Right lobe of liver (tissue), 4 donors: ENCODE data around the gene ERG28.

ENCODE experiments used
- POLR2A ChIP-seq: fragments of 450-650 bp; IDR thresholded peaks from one replicate; pipeline ENCODE4 v1.6.1; 2017; ENCODE audit warnings: antibody characterized with exemption, mild to moderate bottlenecking
- TF ChIP-seq, protein P1 (sequence below), 4 donors: fragments of 200-600 bp in 3 of 4; fragments of 450-650 bp in 1 of 4; IDR thresholded peaks; one replicate each; pipeline versions ENCODE4 v1.5.1 to v1.8.0; 2016 to 2022; ENCODE audit warnings: antibody characterized with exemption in 4 of 4, mild to moderate bottlenecking in 2 of 4
- donor health status: DM: no; HTN: no; CAD: no.
- donor health status: DM: no; HTN: no; CAD: no.
- donor health status: DM: no; HTN: yes; CAD: no.

DNA sequence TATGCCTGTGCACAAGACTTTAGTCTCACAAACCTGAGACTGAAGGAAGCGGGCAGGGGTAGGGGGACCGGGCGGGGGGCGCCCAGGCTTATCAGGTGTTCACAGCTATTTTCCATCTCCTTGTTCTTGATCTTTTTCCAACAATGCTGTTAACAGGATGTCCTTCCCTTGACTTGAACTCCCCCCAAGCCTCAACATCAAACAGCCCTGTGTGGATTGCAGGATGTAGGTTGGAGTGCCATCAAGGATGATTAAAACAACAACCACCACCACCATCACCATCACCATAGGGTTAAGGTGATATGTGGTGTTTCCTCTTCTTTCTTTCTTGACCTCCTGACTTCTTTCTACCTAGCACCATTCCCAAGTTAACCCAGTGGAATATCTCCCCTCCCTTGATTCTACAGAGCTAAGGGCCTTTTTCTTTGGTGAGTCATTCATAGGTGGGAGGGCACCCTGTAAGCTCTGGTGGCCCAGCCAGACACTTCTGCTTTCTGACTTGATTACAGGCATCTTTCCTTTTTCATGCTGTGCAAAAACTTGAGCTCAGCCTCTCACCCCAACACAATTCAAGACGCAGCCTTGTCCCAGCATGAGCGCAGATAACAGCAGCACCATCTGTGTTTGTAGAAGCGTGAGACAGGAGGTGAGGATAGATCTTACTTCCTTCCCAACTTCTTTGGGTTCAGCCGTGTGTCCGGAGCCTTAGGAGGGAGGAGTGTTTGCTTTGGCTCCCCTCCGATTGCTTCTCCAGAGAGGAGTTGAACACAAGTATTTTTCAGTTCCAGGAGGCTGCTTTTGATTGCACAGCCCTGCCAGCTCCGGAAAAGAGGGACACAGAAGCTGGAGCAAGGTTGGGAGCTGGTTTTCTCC is 55.5 kb downstream of the ERG28 start:
- TF ChIP-seq, protein P1, sequence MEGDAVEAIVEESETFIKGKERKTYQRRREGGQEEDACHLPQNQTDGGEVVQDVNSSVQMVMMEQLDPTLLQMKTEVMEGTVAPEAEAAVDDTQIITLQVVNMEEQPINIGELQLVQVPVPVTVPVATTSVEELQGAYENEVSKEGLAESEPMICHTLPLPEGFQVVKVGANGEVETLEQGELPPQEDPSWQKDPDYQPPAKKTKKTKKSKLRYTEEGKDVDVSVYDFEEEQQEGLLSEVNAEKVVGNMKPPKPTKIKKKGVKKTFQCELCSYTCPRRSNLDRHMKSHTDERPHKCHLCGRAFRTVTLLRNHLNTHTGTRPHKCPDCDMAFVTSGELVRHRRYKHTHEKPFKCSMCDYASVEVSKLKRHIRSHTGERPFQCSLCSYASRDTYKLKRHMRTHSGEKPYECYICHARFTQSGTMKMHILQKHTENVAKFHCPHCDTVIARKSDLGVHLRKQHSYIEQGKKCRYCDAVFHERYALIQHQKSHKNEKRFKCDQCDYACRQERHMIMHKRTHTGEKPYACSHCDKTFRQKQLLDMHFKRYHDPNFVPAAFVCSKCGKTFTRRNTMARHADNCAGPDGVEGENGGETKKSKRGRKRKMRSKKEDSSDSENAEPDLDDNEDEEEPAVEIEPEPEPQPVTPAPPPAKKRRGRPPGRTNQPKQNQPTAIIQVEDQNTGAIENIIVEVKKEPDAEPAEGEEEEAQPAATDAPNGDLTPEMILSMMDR (IDR thresholded peaks at IDR 0.05) = no peak
- no peak for TF ChIP-seq POLR2A
